Measurements from ENCODE around the gene CLASRP.

CLASRP gene

DNA sequence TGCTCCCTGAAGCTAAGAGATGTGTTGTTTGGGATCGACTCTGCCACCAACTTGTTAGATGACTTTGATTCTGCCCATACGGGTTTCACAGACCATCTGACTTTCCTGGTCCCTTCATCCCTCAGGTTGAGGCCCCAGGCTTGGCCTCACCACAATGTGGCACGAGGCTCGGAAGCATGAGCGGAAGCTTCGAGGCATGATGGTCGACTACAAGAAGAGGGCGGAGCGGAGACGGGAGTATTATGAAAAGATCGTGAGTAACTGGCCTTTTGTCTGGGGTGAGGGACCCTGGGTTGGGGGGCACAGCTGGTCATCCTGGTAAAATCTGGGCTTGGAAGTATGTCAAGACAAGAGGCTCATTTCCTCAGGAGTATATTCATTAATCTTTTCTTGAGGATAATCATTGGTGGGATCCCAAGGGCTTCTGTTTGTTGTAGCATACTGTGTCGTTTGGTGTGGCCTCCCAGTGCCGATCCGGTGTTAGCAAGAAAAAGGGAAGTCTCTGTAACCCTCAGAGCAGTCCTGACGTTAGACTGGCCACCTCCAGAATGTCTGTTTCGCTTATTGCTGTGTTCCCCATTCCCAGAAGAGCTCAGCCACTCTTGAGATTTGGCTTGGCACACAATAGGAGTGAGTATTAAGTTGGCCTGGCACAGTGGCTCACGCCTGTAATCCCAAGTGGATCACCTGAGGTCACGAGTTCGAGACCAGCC is 1.4 kb downstream of the CLASRP start:
- Mint-ChIP-seq H3K4me3 (peak overlapping the region; percentile 91), H3K4me1 (ENCODE audit: low read depth) (peaks cover 40% of the 10 kb centered on the region), H3K36me3 (peaks cover 5% of the 10 kb centered on the region), H3K27me3 (no peaks in the 10 kb centered on the region), H3K27ac (no peak overlapping the region), H3K9me3 (ENCODE audit: low read depth) (no peaks in the 10 kb centered on the region)

GRCh38 chr19:45041125-45041524 is 2.3 kb downstream of the CLASRP start:
- H3K27ac Mint-ChIP-seq: peak overlapping the region; percentile 51
- peaks cover 48% of the 10 kb centered on the region for H3K4me1 Mint-ChIP-seq (ENCODE audit: low read depth)
- peak overlapping the region; percentile 74 for H3K4me3 Mint-ChIP-seq
- H3K9me3 Mint-ChIP-seq (ENCODE audit: low read depth): no peaks in the 10 kb centered on the region
- H3K36me3 Mint-ChIP-seq: peaks cover 5% of the 10 kb centered on the region
- H3K27me3 Mint-ChIP-seq: no peaks in the 10 kb centered on the region

DNA sequence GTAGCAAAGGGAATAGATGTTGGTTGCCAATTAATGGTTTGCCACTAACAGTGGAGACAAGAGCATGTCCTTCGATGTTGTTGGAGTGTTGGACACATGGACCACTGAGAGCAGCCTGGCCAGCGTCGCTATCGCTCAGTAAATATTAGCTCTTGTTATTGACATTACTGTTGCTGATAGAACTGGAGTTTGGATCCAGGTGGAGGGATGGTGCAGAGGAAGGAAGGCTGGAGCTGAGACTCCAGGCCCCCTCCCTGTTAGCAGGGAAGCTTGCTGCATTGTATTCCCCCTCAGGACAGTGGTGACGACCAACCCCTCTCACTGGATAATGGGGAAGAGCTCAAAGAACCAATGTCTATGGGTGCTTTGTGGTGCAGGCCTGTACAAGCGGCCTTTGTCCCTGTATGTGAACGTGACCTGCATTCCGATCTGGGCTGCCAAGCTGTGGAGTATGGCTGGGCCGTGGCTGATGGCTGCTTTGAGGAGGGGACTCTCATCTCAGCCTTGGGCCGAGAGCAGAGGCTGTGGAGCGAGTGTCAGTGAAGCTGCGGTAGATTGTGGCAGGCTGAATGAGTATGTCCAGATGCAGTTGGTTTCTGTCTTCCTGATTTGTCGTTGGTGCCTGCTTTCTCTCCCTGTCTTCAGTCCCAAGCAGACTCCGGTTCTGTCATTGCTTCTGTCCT is 7.0 kb downstream of the CLASRP start:
- peaks cover 55% of the 10 kb centered on the region for H3K4me1 Mint-ChIP-seq (ENCODE audit: low read depth)
- H3K27ac Mint-ChIP-seq: no peak overlapping the region
- H3K27me3 Mint-ChIP-seq: no peaks in the 10 kb centered on the region
- peaks cover 3% of the 10 kb centered on the region for H3K36me3 Mint-ChIP-seq
- no peak overlapping the region for H3K4me3 Mint-ChIP-seq
- no peaks in the 10 kb centered on the region for H3K9me3 Mint-ChIP-seq (ENCODE audit: low read depth)

DNA sequence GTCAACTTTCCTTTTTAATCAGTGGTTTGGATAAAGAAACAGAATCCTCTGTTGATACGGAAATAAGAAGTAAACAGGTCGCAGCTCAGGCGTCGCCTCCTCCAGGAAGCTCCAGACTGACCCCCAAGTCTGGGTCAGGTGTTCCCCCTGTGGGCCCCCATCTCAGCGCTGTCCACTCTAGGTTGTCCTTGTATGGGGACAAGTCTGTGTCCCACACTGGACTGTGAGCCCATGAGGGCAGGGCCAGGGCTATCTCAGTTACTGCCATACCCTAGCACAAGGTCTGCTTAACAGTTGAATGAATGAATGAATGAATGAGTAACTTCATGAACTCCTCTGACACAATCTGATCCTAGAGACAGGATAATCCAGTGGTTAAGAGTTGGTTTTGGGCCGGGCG is 7.5 kb downstream of the CLASRP start:
- no peak overlapping the region for H3K4me3 Mint-ChIP-seq
- peaks cover under 1% of the 10 kb centered on the region for H3K36me3 Mint-ChIP-seq
- H3K27me3 Mint-ChIP-seq: no peaks in the 10 kb centered on the region
- H3K4me1 Mint-ChIP-seq (ENCODE audit: low read depth): peaks cover 54% of the 10 kb centered on the region
- no peaks in the 10 kb centered on the region for H3K9me3 Mint-ChIP-seq (ENCODE audit: low read depth)
- no peak overlapping the region for H3K27ac Mint-ChIP-seq

DNA sequence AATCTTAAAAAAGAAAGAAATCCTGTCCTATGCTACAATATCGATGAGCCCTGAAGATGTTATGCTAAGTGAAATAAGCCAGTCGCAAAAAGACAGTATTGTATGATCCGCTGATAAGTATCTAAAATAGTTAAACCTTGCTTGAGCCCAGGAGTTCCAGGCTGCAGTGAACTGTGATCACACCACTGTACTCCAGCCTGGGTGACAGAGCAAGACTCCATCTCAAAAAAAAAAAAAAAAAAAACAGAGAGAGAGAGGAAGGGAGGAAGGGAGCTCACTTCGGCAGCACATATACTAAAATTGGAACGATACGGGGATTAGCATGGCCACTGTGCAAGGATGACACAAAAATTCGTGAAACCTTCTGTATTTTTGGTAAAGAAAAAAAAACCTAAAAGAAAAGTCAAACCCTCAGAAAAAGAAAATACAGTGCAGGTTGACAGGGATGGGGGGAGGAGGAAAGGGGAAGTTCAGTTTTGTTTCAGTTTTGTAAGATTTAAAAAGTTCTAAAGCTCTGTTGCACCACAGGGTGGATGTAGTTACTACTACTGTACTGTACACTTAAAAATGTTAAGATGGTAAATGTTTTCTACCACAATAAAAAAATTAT is 8.4 kb downstream of the CLASRP start:
- no peaks in the 10 kb centered on the region for H3K9me3 Mint-ChIP-seq (ENCODE audit: low read depth)
- peak overlapping the region; percentile 81 for H3K27ac Mint-ChIP-seq
- H3K4me1 Mint-ChIP-seq (ENCODE audit: low read depth): peaks cover 46% of the 10 kb centered on the region
- peak overlapping the region; percentile 66 for H3K4me3 Mint-ChIP-seq
- H3K36me3 Mint-ChIP-seq: no peaks in the 10 kb centered on the region
- no peaks in the 10 kb centered on the region for H3K27me3 Mint-ChIP-seq

DNA sequence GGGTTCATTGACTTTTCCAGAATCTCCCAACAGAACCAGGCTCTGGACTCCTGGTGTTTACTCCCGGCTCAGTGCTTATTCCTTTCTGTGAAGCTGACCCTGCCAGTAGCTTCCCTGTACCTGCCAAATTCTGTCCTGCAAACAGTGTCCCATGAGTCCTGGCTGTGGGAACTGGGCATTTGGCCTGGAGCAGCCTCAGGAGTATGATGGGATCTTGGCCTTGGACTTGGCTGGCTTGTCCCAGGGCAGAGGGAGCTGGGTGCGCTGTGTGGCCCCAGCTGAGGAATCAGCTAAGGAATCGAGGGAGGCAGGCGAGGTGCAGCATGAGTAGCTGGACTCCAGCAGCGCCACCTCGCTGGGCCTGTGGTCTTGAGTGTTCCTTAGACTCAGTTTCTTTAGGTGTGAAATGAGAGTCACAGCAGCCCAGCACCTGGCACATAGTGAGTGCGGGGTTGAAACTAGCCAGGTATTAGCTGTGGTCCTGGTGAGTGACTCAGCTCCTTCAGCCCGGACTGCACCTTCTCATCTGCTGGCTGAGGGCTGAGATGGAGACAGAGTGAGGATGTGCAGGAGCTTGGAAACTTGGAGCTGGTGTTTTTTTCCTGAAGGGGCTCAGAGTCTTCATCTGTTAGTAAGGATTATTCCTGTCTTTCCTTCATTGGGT is 10.4 kb downstream of the CLASRP start:
- H3K27ac Mint-ChIP-seq: peak overlapping the region; percentile 58
- no peaks in the 10 kb centered on the region for H3K36me3 Mint-ChIP-seq

DNA sequence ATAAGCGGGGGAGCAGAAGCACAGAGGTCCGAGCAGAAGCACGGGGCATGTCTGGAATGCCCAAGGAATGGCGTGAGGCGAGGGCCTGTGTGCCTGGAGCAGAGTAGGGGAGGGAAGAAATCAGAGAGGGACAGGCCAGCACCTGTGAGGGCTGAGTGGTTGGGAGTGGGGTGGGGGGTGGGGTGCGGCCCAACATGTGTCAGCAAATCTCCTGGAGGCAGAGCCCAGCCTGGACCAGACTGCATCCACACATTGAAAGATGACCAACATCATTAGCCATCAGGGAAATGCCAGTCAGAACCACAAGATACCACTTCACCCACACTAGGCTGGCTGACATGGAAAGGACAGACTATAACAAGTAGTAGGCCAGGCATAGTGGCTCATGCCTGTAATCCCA is 11.2 kb downstream of the CLASRP start:
- no peaks in the 10 kb centered on the region for H3K9me3 Mint-ChIP-seq (ENCODE audit: low read depth)
- H3K36me3 Mint-ChIP-seq: no peaks in the 10 kb centered on the region
- no peaks in the 10 kb centered on the region for H3K27me3 Mint-ChIP-seq
- no peak overlapping the region for H3K4me3 Mint-ChIP-seq
- H3K27ac Mint-ChIP-seq: no peak overlapping the region
- peaks cover 38% of the 10 kb centered on the region for H3K4me1 Mint-ChIP-seq (ENCODE audit: low read depth)

More for the DNA sequence above, 10.4 kb downstream of the CLASRP start:
- Mint-ChIP-seq H3K27me3 (no peaks in the 10 kb centered on the region), H3K4me3 (no peak overlapping the region), H3K4me1 (ENCODE audit: low read depth) (peaks cover 43% of the 10 kb centered on the region), H3K9me3 (ENCODE audit: low read depth) (no peaks in the 10 kb centered on the region)

GRCh38 chr19:45051929-45052579 is 13.2 kb downstream of the CLASRP start:
- H3K36me3 Mint-ChIP-seq: no peaks in the 10 kb centered on the region
- H3K27me3 Mint-ChIP-seq: no peaks in the 10 kb centered on the region
- no peak overlapping the region for H3K4me3 Mint-ChIP-seq
- H3K27ac Mint-ChIP-seq: peak overlapping the region; percentile 22
- H3K4me1 Mint-ChIP-seq (ENCODE audit: low read depth): peaks cover 19% of the 10 kb centered on the region
- no peaks in the 10 kb centered on the region for H3K9me3 Mint-ChIP-seq (ENCODE audit: low read depth)

GRCh38 chr19:45056831-45057230 is 18.0 kb downstream of the CLASRP start:
- Mint-ChIP-seq H3K27ac (no peak overlapping the region), H3K27me3 (no peaks in the 10 kb centered on the region), H3K36me3 (peaks cover 2% of the 10 kb centered on the region), H3K9me3 (ENCODE audit: low read depth) (no peaks in the 10 kb centered on the region), H3K4me1 (ENCODE audit: low read depth) (peaks cover 2% of the 10 kb centered on the region), H3K4me3 (no peak overlapping the region)

- peaks cover 2% of the 10 kb centered on the region for H3K4me1 Mint-ChIP-seq (ENCODE audit: low read depth)
- H3K36me3 Mint-ChIP-seq: peaks cover 2% of the 10 kb centered on the region
- H3K27me3 Mint-ChIP-seq: no peaks in the 10 kb centered on the region
- H3K4me3 Mint-ChIP-seq: no peak overlapping the region
- H3K9me3 Mint-ChIP-seq (ENCODE audit: low read depth): no peaks in the 10 kb centered on the region
- H3K27ac Mint-ChIP-seq: no peak overlapping the region
Observed at GRCh38 chr19:45057444-45057843, 18.6 kb downstream of the CLASRP start.

DNA sequence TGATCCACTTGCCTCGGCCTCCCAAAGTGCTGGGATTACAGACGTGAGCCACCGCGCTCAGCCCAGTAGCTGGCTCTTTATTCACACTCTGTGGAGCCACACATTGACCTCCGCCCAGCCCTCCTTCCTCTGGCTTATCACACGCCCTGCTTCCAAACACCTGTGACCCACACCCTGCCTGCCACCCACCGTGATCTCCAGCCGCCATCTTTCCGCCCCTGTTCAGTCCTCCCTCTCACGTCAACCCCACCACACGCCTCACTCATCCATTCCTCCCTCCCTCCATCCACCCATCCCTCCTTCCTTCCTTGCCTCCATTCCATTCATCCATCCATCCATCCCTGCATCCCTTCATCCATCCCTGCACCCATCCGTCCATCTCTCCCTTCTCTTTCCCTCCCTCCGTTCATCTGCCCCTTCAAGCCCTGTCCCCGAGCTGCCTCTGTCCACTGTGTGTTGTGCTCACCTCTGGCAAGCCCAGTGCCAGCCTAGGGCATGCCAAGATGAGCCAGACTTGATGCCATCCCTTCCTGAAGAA is 19.8 kb downstream of the CLASRP start:
- Mint-ChIP-seq H3K27ac (no peak overlapping the region), H3K36me3 (peaks cover 2% of the 10 kb centered on the region), H3K27me3 (no peaks in the 10 kb centered on the region), H3K4me3 (no peak overlapping the region), H3K9me3 (ENCODE audit: low read depth) (no peaks in the 10 kb centered on the region), H3K4me1 (ENCODE audit: low read depth) (peaks cover 2% of the 10 kb centered on the region)

DNA sequence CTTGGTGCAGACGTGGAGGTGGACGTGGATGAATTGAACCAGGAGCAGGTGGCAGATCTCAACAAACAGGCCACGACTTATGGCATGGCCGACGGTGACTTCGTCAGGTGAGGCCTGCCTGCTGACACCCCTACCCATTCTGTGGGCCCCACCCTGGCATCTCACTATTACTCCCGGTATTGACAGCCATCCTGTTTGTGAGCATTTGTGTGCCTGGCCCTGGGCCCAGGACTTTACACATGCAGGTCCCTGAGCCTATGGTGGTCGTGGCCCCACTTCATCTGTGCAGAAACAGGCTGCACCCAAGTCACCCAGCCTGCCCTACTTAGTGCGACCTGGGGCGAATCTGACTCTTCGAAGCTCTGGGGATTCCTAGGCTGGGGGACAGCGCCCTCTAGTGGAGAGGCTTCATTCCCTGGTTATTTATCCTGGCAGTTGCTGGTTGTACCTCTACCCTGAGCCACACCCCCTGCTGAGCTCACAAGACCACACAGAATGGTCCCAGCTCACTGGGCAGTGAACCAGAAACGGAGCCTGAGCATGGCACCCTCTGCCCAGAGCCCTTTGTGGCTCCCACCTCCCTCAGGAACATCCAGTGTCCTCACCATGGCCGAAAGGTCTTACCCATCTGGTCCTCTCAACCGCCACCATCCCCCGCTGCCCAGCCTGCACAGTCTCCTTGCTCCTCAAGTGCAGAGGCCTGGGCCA is 20.6 kb downstream of the CLASRP start:
- Mint-ChIP-seq H3K9me3 (ENCODE audit: low read depth) (no peaks in the 10 kb centered on the region), H3K4me1 (ENCODE audit: low read depth) (peaks cover 2% of the 10 kb centered on the region), H3K4me3 (no peak overlapping the region), H3K27ac (peak overlapping the region; percentile 10), H3K27me3 (no peaks in the 10 kb centered on the region), H3K36me3 (peaks cover 2% of the 10 kb centered on the region)

- peaks cover 2% of the 10 kb centered on the region for H3K36me3 Mint-ChIP-seq
- no peaks in the 10 kb centered on the region for H3K27me3 Mint-ChIP-seq
Observed at GRCh38 chr19:45061965-45062364, 23.1 kb downstream of the CLASRP start.

More at GRCh38 chr19:45061965-45062364, 23.1 kb downstream of the CLASRP start:
- no peak overlapping the region for H3K27ac Mint-ChIP-seq
- no peak overlapping the region for H3K4me3 Mint-ChIP-seq
- H3K4me1 Mint-ChIP-seq (ENCODE audit: low read depth): peaks cover 2% of the 10 kb centered on the region
- no peaks in the 10 kb centered on the region for H3K9me3 Mint-ChIP-seq (ENCODE audit: low read depth)

Data from activated naive CD8-positive, alpha-beta T cell (primary cell).